Astrocyte (in vitro differentiated cells and primary cell): ENCODE measurements around the gene NXPH3. TPM values are rescaled to one million over a fixed set of nuclear protein-coding genes. Genes with fewer than 3 reads are reported as not detected.
"Not testable (repeated sequence)": the region's sequence is repeated elsewhere in the genome, so short reads cannot be mapped to it uniquely, and the experiment has no call there.

ENCODE experiments used
- DNase-seq: peaks from one replicate; pipeline ENCODE4 v3.0.0-alpha.2; 2010; ENCODE audit warnings: low read depth
- FAIRE-seq: peaks from 2 replicates; lab custom pipeline; 2011; peaks lifted over from hg19 to GRCh38; lab: Jason Lieb, UNC
- H2AFZ ChIP-seq: 2 replicates; pipeline ENCODE4 v1.6.0; 2012; ENCODE audit warnings: low read depth, low read length, inconsistent platforms
- H3K27ac ChIP-seq: 2 replicates; pipeline ENCODE4 v1.5.1; 2011; ENCODE audit warnings: low read depth, low read length, inconsistent platforms
- H3K27me3 ChIP-seq: 2 replicates; pipeline ENCODE4 v1.6.0; 2011; ENCODE audit warnings: low read length, inconsistent platforms; ENCODE audit not compliant: insufficient read depth
- H3K36me3 ChIP-seq: 2 replicates; pipeline ENCODE4 v1.5.1; 2011; ENCODE audit warnings: low read length, inconsistent platforms; ENCODE audit not compliant: insufficient read depth
- H3K4me1 ChIP-seq: 2 replicates; pipeline ENCODE4 v1.5.1; 2011; ENCODE audit warnings: low read length, inconsistent platforms; ENCODE audit not compliant: insufficient read depth
- H3K4me2 ChIP-seq: 2 replicates; pipeline ENCODE4 v1.6.0; 2012; ENCODE audit warnings: low read length, inconsistent platforms
- H3K4me3 ChIP-seq: 2 replicates; pipeline ENCODE4 v1.5.1; 2011; ENCODE audit warnings: low read depth, mild to moderate bottlenecking, low read length, inconsistent platforms; ENCODE audit not compliant: insufficient read depth
- H3K79me2 ChIP-seq: 2 replicates; pipeline ENCODE4 v1.6.0; 2012; ENCODE audit warnings: mild to moderate bottlenecking, low read length, inconsistent platforms; ENCODE audit not compliant: insufficient read depth
- H3K9ac ChIP-seq: 2 replicates; pipeline ENCODE4 v1.6.0; 2012; ENCODE audit warnings: mild to moderate bottlenecking, low read length, inconsistent platforms
- H3K9me3 ChIP-seq: 2 replicates; pipeline ENCODE4 v1.5.1; 2012; ENCODE audit warnings: low read depth, mild to moderate bottlenecking, low read length, inconsistent platforms; ENCODE audit not compliant: insufficient read depth
- H4K20me1 ChIP-seq: 2 replicates; pipeline ENCODE4 v1.6.0; 2012; ENCODE audit warnings: low read length, inconsistent platforms; ENCODE audit not compliant: insufficient read depth
- H3K27ac Mint-ChIP-seq: one replicate; pipeline ENCODE4 v1.8.0; 2021; ENCODE audit warnings: mild to moderate bottlenecking, mixed read lengths; ENCODE audit not compliant: unreplicated experiment
- H3K27me3 Mint-ChIP-seq: one replicate; pipeline ENCODE4 v1.8.0; 2021; ENCODE audit warnings: low read depth, mixed read lengths; ENCODE audit not compliant: unreplicated experiment
- H3K36me3 Mint-ChIP-seq: one replicate; pipeline ENCODE4 v1.8.0; 2021; ENCODE audit warnings: low read depth, mixed read lengths; ENCODE audit not compliant: unreplicated experiment
- H3K4me1 Mint-ChIP-seq: one replicate; pipeline ENCODE4 v1.8.0; 2021; ENCODE audit warnings: low read depth, mixed read lengths; ENCODE audit not compliant: unreplicated experiment
- H3K4me3 Mint-ChIP-seq: one replicate; pipeline ENCODE4 v1.8.0; 2021; ENCODE audit warnings: mild to moderate bottlenecking, moderate library complexity, mixed read lengths; ENCODE audit not compliant: unreplicated experiment
- H3K9me3 Mint-ChIP-seq: one replicate; pipeline ENCODE4 v1.8.0; 2021; ENCODE audit warnings: mild to moderate bottlenecking, mixed read lengths; ENCODE audit not compliant: unreplicated experiment
- CTCF ChIP-seq: IDR thresholded peaks from 2 replicates; pipeline ENCODE4 v1.5.1; 2011; ENCODE audit warnings: low read depth, mild to moderate bottlenecking, inconsistent platforms, low read length, moderate library complexity; ENCODE audit not compliant: insufficient read depth
- EZH2 ChIP-seq: IDR thresholded peaks from 2 replicates; pipeline ENCODE4 v1.6.1; 2012; ENCODE audit warnings: mild to moderate bottlenecking, low read length, inconsistent platforms; ENCODE audit not compliant: insufficient read depth
- total RNA-seq: library from RNA; stranded (reverse); gene quantifications from 2 replicates; pipeline ENCODE4 v1.2.1, GENCODE V29; 2021

Gene NXPH3
- total RNA-seq, 1 donor from 2014 or later: 0.43 TPM

GRCh38 chr17:49566668-49567071 is 9.0 kb upstream of the NXPH3 start:
- no peaks in the 10 kb centered on the region for H3K4me1 ChIP-seq
- H3K9ac ChIP-seq: no peak overlapping the region
- no peak overlapping the region for H3K27ac Mint-ChIP-seq
- no peak overlapping the region for H3K4me2 ChIP-seq
- H3K27me3 ChIP-seq: peaks cover 24% of the 10 kb centered on the region
- H3K27ac ChIP-seq: no peak overlapping the region
- H3K36me3 ChIP-seq: no peaks in the 10 kb centered on the region
- H3K4me1 Mint-ChIP-seq: peaks cover 1% of the 10 kb centered on the region
- FAIRE-seq (no peak), DNase-seq (no peak)
- H3K4me3 Mint-ChIP-seq: no peak overlapping the region
- no peaks in the 10 kb centered on the region for H3K9me3 Mint-ChIP-seq
- no peaks in the 10 kb centered on the region for H3K79me2 ChIP-seq
- no peak overlapping the region for H2AFZ ChIP-seq
- H3K9me3 ChIP-seq: no peaks in the 10 kb centered on the region
- H3K4me3 ChIP-seq: no peak overlapping the region
- H3K27me3 Mint-ChIP-seq: peaks cover 40% of the 10 kb centered on the region
- TF ChIP-seq CTCF: no peak
- no peak for TF ChIP-seq EZH2
- no peaks in the 10 kb centered on the region for H4K20me1 ChIP-seq
- H3K36me3 Mint-ChIP-seq: peaks cover 2% of the 10 kb centered on the region

- no peak overlapping the region for H3K9ac ChIP-seq
- DNase-seq (no peak), FAIRE-seq (no peak)
- H3K4me1 Mint-ChIP-seq: peaks cover 1% of the 10 kb centered on the region
- no peak overlapping the region for H3K27ac Mint-ChIP-seq
- no peak overlapping the region for H3K4me2 ChIP-seq
- H3K36me3 ChIP-seq: no peaks in the 10 kb centered on the region
- no peaks in the 10 kb centered on the region for H4K20me1 ChIP-seq
- peaks cover 26% of the 10 kb centered on the region for H3K27me3 ChIP-seq
- H3K4me3 Mint-ChIP-seq: no peak overlapping the region
- peaks cover 2% of the 10 kb centered on the region for H3K36me3 Mint-ChIP-seq
- H3K79me2 ChIP-seq: no peaks in the 10 kb centered on the region
- no peaks in the 10 kb centered on the region for H3K9me3 ChIP-seq
- TF ChIP-seq CTCF: no peak
- H3K4me1 ChIP-seq: no peaks in the 10 kb centered on the region
- no peak overlapping the region for H3K4me3 ChIP-seq
- no peak overlapping the region for H2AFZ ChIP-seq
- H3K27ac ChIP-seq: no peak overlapping the region
- H3K9me3 Mint-ChIP-seq: no peaks in the 10 kb centered on the region
- peaks cover 42% of the 10 kb centered on the region for H3K27me3 Mint-ChIP-seq
These were observed 8.6 kb upstream of the NXPH3 start for GRCh38 chr17:49567104-49567521.

- H3K4me2 ChIP-seq: peak overlapping the region; percentile 85
- H3K9ac ChIP-seq: no peak overlapping the region
- TF ChIP-seq CTCF (peak; percentile 73), EZH2 (no peak)
- no peaks in the 10 kb centered on the region for H3K36me3 ChIP-seq
- no peaks in the 10 kb centered on the region for H3K9me3 Mint-ChIP-seq
- H3K27me3 Mint-ChIP-seq: peaks cover 46% of the 10 kb centered on the region
- peak overlapping the region; percentile 41 for H3K4me3 ChIP-seq
- H3K27me3 ChIP-seq: peaks cover 34% of the 10 kb centered on the region
- peak overlapping the region; percentile 88 for H2AFZ ChIP-seq
- peaks cover 1% of the 10 kb centered on the region for H3K4me1 Mint-ChIP-seq
- no peaks in the 10 kb centered on the region for H3K4me1 ChIP-seq
- H3K27ac ChIP-seq: no peak overlapping the region
- DNase-seq: peak; percentile 42
- no peaks in the 10 kb centered on the region for H4K20me1 ChIP-seq
- H3K4me3 Mint-ChIP-seq: no peak overlapping the region
- H3K79me2 ChIP-seq: no peaks in the 10 kb centered on the region
- no peak for FAIRE-seq
- no peaks in the 10 kb centered on the region for H3K9me3 ChIP-seq
- H3K27ac Mint-ChIP-seq: no peak overlapping the region
- H3K36me3 Mint-ChIP-seq: peaks cover 2% of the 10 kb centered on the region
These were observed 7.6 kb upstream of the NXPH3 start for GRCh38 chr17:49567871-49568694.

GRCh38 chr17:49568695-49569047 is 7.0 kb upstream of the NXPH3 start:
- H3K79me2 ChIP-seq, H3K4me1 Mint-ChIP-seq, FAIRE-seq, H4K20me1 ChIP-seq, H2AFZ ChIP-seq, DNase-seq, H3K4me3 Mint-ChIP-seq, H3K4me3 ChIP-seq, H3K27ac Mint-ChIP-seq, H3K9me3 Mint-ChIP-seq, H3K9ac ChIP-seq, H3K9me3 ChIP-seq, H3K36me3 Mint-ChIP-seq, H3K27ac ChIP-seq, H3K4me1 ChIP-seq, H3K36me3 ChIP-seq, H3K4me2 ChIP-seq: not testable (repeated sequence)
- peaks cover 46% of the 10 kb centered on the region for H3K27me3 Mint-ChIP-seq
- H3K27me3 ChIP-seq: peaks cover 39% of the 10 kb centered on the region
